ENCODE measurements around the gene COG5. TPM values are rescaled to one million over a fixed set of nuclear protein-coding genes. Genes with fewer than 3 reads are reported as not detected.

The COG5 gene
- total and polyA plus RNA-seq, 2 experiments from 2014 or later, result 15.4 to 36.5 TPM

- Histone ChIP-seq H2AFZ (no peak overlapping the region), H3K79me2 (replicated peaks; ENCODE audit: insufficient read depth) (peaks cover 32% of the 10 kb centered on the region), H3F3A (replicated peaks; ENCODE audit: low read depth) (no peaks in the 10 kb centered on the region), H3K27ac (ENCODE audit: low read depth) (no peak overlapping the region), H3K36me3 (ENCODE audit: insufficient read depth) (no peaks in the 10 kb centered on the region), H3K4me1 (ENCODE audit: insufficient read depth) (no peaks in the 10 kb centered on the region), H3K4me2 (no peak overlapping the region), H3K27me3 (ENCODE audit: insufficient read depth) (no peaks in the 10 kb centered on the region), H4K20me1 (replicated peaks; ENCODE audit: insufficient read depth) (no peaks in the 10 kb centered on the region), H3K9me2 (ENCODE audit: insufficient read depth) (no peaks in the 10 kb centered on the region), H3K4me3 (no peak overlapping the region)
- no peak overlapping the region for H3K4me3 Mint-ChIP-seq
- peaks cover 5% of the 10 kb centered on the region; the same call in 1 of the 3 replicates for H3K36me3 Mint-ChIP-seq (ENCODE audit: low read depth)
- no peak overlapping the region for H3K27ac Mint-ChIP-seq
- H3K27me3 Mint-ChIP-seq (ENCODE audit: insufficient read depth, low read depth, poor library complexity), result no peaks in the 10 kb centered on the region
- TF ChIP-seq NANOG (IDR thresholded peaks at IDR 0.05; ENCODE audit: borderline replicate concordance) (no peak), ZNF114 (CRISPR knock-in tag; IDR thresholded peaks at IDR 0.05) (no peak), ETS1 (IDR thresholded peaks at IDR 0.05) (no peak), ZNF462 (CRISPR knock-in tag; IDR thresholded peaks at IDR 0.05) (no peak)
- DNase-seq (ENCODE audit: low spot score) (no peak), ATAC-seq (no peak)
- peaks cover 6% of the 10 kb centered on the region; the same call in 2 of the 3 replicates for H3K4me1 Mint-ChIP-seq
- H3K9me3 Mint-ChIP-seq, result 0 out of 3 replicates have a peak, but pooled peaks cover 4% of the 10 kb centered on the region
Observed at GRCh38 chr7:107492875-107493274, 70.8 kb downstream of the COG5 start.

- Histone ChIP-seq H4K20me1 (replicated peaks; ENCODE audit: insufficient read depth) (0 out of 2 replicates have a peak, but pooled peaks cover 6% of the 10 kb centered on the region), H3K4me2 (no peak overlapping the region), H3K27ac (ENCODE audit: low read depth) (no peak overlapping the region), H3K4me3 (no peak overlapping the region), H3K27me3 (ENCODE audit: insufficient read depth) (no peaks in the 10 kb centered on the region), H3K4me1 (ENCODE audit: insufficient read depth) (no peaks in the 10 kb centered on the region), H3K79me2 (replicated peaks; ENCODE audit: insufficient read depth) (0 out of 2 replicates have a peak, but pooled peaks cover 3% of the 10 kb centered on the region), H3K36me3 (ENCODE audit: insufficient read depth) (no peaks in the 10 kb centered on the region), H2AFZ (no peak overlapping the region), H3K9me2 (ENCODE audit: insufficient read depth) (no peaks in the 10 kb centered on the region), H3F3A (replicated peaks; ENCODE audit: low read depth) (no peaks in the 10 kb centered on the region)
- Mint-ChIP-seq H3K27ac (no peak overlapping the region), H3K4me3 (no peak overlapping the region), H3K27me3 (ENCODE audit: insufficient read depth, low read depth, poor library complexity) (no peaks in the 10 kb centered on the region), H3K36me3 (ENCODE audit: low read depth) (no peaks in the 10 kb centered on the region), H3K9me3 (no peaks in the 10 kb centered on the region), H3K4me1 (no peaks in the 10 kb centered on the region)
- ATAC-seq (no peak), DNase-seq (ENCODE audit: low spot score) (no peak)
- no peak for TF ChIP-seq CTCF (conservative IDR thresholded peaks at IDR 0.05; ENCODE audit: low read depth in 2 of 2)
- no peak for TF ChIP-seq REST (IDR thresholded peaks at IDR 0.05; ENCODE audit: unreplicated experiment)
- no peak for TF ChIP-seq EZH2 (IDR thresholded peaks at IDR 0.05; ENCODE audit: low read depth, unreplicated experiment)
- no peak for TF ChIP-seq NANOG (IDR thresholded peaks at IDR 0.05; ENCODE audit: borderline replicate concordance)
- no peak for TF ChIP-seq STAT1 (IDR thresholded peaks at IDR 0.05; ENCODE audit: unreplicated experiment)
Observed at GRCh38 chr7:107486041-107486440, 77.7 kb downstream of the COG5 start.
